Fibroblast of skin of left biceps (primary cell): Measurements from ENCODE around the gene CABP2.
"Not testable (repeated sequence)": the region's sequence is repeated elsewhere in the genome, so short reads cannot be mapped to it uniquely, and the experiment has no call there.

Experiments used
- DNase-seq, 2 experiments: peaks; one replicate each; pipeline ENCODE4 v3.0.0-alpha.2; 2013; ENCODE audit warnings: low read depth in 2 of 2

Gene CABP2

DNA sequence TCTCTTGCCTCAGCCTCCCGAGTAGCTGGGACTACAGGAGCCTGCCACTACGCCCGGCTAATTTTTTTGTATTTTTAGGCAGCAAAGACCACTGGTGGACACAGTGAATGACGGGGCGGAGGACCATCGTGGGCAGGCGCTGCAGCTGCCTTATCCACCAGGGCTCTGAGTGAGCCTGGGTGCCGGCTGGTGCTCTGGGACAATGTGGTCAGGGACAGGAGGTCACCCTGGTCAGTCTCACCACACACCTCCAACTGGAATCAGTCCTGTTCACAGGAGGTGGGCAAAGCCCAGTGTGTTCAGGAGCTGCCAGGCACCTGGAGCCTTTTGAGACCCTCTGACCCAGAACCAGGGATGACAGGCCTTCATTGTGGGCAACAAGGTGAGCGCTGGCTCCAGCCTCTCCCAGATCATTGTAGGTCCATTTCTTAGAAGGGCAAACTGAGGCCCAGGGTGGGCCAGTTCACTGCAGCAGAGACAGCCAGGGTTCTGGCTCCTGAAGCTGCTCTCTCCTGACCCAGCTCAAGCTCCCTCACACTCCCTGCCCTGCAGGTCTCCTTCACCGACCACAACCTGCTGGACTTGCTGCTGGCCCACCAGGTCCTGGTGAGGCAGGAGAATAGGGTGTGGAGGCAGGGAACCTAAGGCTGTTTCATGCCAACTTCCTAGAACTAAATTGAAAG lies 15.7 kb upstream of the CABP2 start:
- DNase-seq, result no peak

DNA sequence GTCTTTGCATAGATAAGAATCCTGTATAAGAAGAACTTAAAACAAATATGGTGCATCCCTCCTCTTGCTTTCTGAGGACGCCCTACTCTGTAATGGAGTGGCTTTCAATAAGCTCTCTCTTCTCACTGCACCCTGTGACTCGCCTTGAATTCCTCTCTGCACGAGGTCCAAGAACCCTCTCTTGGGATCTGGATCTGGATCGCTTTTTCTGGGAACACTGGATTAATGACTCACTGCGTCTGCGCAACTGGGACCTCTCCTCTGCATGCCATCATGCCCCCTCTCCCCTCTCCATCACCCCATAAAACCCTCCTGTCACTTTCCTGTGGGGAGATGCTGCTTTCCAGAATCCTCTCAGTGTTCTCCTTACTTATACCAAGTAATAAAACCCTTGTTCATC lies 15.1 kb upstream of the CABP2 start:
- DNase-seq, result no peak

DNA sequence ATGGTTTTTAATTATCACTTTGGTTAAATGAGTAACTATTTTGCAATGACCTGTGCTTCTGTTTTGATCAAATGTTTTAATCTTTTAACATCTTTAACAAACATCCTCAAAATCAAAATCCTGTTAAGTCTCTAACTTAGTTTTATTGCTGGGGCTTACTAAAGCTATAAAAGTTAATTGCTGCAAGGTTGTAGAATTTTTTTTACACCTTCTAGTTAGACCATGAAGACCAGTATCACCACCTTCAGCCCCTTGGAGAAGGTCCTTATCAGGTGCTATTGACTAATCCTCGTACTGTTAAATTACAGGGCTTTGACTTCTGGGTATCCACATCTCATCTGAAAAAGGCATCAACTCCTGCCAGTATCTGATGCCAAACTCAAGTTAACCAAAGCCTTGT lies 12.3 kb upstream of the CABP2 start:
- no peak for DNase-seq

DNA sequence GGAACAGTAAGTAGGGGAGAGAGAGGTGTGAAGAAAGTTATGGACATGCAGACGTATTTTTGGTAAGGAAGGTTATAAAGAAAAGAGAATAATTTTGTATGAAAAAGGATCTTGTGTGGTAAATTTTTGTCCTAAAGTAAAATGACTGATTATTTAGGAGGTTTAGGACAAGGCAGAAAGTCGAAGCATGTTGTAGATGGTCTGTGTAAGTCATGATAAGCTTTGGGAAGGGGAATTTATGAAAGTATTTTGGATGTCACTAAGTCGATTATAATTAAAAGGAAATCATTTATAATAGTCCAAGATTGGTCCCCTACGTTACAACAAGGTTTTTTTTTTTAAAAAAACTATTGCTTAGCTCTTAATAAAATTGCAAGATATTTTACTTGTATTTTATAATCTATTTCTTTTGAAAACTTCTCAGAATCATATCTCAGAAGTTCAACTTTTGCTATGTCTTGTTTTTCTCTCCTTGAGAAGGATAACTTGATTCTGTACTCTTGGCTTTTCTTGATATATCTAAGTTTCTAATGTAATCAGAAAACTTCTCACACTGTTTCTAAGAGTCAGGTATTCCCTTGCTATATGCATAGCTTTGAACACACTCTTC lies 10.9 kb upstream of the CABP2 start:
- no peak for DNase-seq

DNA sequence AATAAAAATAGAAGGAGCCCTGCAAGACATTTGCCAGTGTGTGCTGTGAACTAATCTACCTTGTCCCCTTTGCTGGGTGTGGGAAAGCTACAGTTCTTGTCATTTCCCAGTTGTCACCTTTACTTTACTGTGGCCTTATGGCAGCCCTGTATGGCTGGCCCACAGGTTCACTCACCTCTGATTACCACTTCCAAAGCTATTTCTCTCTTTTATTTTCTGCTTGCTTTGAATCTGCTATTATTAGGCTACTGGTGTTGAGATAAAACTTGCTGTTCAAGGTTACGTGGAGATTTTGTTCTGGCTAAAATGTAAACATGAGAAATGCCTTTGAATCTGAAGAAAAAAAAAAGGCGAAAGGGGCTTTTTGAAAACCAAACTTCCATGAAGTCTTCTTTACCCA lies 9.6 kb upstream of the CABP2 start:
- no peak for DNase-seq

DNA sequence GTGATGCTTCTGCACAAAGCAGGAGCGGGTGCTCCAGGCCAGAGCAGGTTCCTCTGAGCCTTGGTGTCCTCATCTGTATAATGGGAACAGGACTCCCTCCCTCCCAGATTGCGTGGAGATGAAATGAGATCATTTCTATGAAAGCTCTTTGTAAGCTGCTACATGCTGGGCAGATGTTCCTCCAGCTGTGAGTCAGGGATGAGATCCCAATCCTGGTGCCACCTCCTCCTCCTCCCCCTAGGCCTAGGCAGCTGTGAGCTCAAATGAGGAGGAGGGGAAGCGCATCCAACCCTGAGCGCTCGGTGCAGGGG lies 7.0 kb upstream of the CABP2 start:
- no peak for DNase-seq

DNA sequence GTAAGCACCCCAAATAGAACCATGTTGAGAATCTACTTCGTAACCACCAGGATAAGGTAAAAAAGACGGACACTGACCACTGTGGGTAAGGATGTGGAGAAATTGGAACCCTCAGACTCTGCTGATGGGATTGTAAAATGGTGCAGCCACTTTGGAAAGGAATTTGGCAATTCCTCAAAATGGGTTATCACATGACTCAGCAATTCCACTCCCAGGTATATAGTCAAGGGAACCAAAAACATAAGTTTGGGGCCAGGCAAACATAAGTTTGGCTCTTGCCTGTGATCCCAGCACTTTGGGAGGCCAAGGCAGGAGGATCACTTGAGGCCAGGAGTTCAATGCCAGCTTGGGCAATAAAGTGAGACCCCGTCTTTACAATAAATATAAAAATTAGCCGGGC lies 5.1 kb upstream of the CABP2 start:
- DNase-seq, result no peak

DNA sequence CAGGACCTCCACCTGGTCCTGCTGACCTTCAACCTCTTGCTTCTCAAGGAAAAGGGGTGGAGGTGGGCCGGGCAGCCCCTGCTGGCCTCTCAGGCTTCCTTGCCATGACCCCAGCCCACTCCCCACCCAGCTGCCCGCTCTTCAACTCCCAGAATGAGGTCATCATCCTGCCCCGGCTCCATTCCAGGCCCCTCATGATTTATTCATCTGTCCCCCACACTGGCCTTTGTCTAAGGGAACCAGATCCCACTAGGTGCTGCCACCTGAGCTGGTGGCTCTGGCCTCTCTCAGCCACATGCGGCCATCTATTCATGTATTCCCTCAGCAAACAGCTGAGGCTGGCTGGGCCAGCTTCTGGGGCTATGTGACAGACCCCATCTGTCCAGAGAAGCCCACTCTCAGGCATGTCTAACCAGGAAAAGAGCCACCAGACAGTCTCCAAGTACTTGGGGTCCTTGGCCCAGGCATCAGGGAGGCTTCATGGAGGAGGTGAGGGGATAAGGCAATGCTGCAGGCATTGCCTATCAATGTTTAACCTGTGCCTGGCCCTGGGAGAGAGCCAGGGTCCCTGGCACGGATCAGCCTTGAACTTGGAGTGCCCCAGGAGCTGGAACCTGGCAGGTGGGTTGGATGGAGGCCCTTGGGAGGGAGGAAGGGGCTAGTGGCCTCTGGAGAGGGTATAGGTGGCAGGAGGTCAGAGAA lies 2.2 kb upstream of the CABP2 start:
- DNase-seq, result no peak

DNA sequence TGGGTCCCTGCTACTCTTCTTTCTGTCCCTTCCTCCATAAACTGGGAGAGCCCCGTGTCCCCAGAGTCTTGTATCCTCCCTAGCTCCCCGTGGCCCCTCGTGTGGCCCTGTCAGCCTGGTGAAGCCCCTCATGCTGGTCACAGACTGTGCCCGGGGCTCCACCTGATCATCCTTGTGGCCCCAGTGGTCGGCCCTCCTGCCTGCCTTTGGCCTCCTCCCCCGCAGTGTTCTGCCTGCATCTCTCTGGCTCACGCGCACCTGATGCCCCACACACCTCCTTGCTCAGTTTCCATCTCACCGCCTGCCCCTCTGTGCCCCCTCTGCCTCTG lies 1.2 kb upstream of the CABP2 start:
- DNase-seq, result no peak

DNA sequence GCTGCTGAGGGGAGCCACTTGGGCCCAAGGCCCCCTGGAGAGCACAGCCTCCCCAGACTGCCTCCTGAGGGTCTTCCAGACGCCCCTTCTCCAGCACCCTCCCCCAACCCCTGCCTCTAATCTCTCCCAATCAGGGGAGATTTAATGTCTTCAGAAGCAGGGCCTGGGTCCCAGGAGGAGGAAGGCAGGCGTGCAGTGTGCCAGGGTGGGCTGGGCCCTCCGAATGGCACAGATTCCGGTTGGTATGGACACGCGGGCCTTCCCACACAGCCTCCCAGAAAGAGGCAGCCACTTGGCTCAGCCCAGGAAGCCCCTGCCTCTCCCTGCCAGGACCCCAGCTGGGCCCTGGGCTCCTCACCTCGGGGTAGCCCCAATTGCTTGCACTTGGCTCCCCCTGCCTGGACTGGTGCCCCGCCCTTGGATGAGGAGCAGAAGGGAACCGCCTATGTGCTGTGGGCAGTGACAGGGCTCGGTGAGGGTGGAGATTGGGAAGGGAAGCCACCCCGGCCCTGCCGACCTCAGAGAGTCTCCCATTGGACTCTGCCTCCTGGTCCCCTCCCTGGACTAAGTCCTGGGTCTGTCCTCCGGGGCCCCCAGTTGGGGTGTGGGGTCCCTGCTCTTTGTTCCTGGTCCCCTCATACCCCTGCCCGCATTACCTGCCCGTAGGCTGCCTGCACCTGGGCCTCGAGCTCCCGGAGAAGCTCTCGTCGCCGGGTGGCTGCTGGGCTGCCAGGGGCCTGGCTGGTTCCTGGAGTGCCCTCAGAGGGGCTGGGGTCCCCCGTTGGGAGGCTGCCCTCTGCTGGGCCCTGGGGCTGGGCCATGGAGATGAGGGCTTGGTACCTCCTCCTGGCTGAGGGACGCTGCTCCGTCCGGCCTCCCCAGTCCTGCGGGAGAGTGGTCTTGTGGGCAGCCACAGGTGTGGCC lies 572 bp upstream of the CABP2 start:
- DNase-seq, result no peak

DNA sequence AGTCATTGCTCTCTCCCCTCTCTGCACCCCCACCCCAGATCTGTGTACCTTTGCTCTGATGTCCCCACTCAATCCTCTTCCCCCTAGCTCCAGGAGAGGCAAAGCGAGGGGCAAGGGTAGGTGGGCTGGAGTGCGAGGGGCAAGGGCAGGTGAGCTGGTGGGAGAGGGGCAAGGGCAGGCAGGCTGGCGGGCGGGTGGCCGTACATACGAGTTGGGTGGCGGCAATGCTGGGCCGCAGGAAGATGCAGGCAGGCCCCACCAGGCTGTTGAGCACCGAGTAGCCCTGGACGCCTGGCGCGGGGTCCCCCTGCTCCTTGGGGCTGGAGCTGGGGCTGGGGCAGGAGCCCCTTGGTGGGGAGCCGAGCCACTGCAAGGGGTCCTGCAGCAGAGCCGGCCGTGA lies 908 bp downstream of the CABP2 start:
- no peak for DNase-seq

DNA sequence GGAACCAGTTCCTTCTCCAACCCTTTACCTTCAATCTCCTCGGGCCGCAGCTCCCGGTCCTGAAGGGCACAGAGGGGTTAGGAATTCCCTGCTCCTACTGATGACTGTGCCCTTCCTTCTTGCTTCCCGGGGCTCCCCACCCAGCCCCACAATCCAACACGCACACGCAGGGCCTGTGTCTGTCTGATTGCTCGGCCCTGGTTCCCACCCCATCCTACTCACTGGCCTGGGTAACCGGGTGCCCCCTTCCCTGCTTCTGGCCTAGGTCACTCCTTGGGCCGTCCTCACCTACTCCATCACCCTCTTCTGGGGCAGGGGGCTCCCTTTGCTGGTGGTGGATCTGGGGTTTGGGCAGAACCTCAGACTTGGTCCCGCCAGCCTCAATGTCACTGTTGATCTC lies 1.3 kb downstream of the CABP2 start:
- no peak for DNase-seq

DNA sequence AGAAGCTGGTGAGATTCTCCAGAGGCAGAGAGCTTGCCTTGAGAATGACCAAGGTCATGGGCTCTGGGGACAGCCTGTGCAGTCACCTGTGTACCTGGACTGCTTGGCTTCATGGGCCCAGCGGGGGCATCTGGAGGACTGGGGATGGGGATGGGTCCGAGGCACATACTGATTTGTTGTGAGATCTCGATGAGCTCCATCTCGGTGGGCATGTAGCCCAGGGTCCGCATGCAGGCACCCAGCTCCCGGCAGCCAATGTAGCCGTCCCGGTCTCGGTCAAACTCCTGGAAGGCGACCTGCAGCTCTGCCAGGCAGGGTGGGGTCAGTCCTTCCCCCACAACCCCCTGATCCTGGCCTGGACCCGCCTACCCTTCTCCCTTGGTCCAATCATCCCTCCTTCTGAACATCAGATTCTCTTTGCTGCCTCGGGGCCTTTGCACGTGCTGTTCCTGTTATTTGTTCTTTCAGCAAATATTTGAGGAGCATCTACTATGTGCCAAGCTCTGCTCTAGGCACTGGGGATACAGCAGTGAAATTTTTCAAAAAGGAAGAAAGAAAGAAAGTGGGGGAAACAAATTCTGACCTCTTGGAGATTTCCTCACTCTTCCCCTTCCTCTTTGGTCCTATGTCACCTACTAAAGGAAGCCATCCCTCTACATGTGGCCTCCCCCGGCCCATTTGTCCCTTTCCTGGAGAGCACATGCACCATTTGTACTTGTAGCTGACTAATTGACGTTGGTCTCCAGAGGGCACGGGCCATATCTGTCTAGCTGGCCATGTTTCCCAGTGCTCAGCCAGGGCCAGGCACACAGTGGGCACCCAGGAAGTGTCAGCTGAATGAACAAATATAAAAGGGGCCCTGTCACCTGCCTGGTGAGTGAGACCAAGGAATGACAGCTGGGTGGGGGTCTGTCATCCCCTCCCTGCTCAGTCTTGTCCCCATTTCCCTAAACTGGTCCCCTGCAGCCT lies 2.1 kb downstream of the CABP2 start:
- no peak for DNase-seq

DNA sequence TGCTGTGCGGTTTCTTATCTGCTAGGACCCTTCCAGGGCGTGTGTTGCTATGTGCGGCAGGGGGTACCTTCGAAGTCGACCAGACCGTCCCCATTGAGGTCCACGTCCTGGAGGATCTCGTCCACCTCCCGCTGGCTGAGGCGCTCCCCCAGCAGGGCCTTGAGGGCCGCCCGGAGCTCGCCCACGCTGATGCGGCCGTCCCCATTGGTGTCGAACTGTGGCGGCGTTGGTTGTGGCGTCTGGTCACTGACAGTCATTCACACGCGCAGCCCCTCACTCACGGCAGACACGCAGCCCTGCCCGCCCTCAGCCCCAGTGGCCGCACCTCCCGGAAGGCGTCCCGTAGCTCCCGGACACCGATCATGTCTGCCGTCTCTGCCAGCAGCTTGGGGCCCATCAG lies 3.5 kb downstream of the CABP2 start:
- no peak for DNase-seq

DNA sequence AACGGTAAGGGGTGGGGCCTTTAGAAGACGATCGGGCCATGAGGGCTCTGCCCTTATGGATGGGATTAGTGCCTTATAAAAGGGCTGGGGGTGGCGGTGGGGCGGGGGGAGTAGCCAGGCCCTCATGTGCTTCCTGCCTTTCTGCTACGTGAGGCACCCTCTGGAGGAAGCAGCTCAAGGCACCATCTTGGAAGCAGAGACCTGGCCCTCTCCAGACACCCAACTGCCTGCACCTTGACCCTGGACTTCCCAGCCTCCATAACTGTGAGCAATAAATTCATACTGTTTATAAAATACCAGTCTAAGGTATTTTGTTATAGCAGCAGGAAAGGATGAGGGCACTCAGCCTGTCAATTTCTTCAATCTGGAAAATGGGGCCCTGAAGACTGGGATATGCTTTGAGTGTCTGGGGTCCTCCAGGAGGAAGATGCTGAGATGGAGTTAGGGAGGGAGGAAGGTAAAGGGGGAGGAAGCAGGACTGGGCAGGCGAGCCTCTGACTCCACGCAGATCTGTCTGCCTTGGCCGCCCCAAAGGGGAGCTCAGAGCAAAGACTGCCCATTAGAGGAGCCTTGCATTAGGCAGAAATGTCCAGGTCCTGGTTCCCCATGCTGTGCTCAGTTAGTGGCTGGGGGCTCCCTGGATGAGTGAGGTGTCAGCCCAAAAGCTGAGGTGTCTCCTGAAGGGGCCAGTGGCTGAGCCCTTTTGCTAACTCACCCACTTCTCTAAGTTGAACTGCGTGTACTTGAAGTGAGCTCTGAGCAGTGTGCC lies 5.3 kb downstream of the CABP2 start:
- DNase-seq, result no peak

DNA sequence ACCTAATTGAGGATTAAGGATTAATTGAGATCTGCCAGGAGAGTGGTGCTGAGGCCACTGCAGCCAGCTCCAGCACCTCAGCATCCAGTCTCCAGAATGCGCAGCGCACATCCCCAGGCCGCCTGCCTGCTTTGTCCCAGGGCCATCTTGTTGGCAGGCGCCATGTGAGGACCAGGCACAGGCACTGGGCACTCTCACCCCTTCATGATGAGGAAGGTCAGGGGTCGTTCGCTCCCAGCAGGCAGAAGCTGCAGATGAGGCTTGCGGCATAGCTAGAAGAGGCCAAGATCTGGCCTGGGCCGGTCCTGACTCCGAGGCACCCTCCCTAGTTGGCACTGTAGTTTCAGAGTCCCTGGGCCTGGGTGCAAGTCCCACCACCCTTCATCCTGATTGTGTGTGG lies 6.4 kb downstream of the CABP2 start:
- no peak for DNase-seq

DNA sequence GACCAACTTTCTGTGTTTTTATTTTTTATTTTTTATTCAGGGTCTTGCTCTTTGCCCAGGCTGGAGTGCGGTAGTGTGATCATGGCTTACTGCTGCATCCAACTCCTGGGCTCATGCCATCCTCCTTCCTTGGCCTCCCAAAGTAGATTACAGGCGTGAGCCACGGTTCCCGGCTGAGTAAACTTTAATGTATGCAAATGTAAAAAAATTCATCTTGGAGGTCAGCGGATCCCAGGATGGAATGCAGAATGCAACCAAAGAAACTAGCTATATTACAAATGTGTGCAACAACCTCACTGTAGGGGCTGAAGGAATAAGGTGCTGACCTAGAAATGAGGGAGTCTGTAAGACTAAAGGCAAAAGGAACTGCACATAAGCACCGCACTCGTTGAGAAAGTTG lies 9.1 kb downstream of the CABP2 start:
- no peak for DNase-seq

DNA sequence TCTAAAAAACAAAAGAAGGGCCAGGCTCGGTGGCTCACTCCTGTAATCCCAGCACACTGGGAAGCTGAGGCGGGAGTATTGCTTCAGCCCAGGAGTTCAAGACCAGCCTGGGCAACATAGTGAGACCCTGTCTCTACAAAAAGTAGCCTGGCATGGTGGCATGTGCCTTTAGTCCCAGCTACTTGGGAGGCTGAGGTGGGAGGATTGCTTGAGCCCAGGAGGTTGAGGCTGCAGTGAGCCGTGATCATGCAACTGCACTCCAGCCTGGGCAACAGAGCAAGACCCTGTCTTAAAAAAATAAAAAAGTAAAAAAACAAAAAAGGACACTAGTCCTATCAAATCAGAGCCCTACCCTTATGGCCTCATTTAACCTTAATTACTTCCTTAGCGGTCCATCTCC lies 11.7 kb downstream of the CABP2 start:
- not testable (repeated sequence) for DNase-seq

DNA sequence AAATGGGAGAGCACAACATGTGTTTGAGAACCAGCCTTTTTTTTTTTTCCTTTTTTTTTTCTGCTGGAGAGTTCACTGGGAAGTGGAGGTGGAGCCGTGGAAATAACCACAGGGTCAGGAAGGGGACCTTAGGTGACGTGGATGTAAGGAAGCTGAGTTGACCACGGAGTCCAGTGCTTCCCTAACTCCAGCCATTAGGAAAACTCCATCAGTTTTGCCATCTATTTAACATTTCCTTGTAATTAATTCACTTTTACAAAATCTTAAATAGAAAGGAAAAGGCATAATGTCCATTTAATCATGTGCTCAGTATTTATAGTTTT lies 13.3 kb downstream of the CABP2 start:
- no peak for DNase-seq

DNA sequence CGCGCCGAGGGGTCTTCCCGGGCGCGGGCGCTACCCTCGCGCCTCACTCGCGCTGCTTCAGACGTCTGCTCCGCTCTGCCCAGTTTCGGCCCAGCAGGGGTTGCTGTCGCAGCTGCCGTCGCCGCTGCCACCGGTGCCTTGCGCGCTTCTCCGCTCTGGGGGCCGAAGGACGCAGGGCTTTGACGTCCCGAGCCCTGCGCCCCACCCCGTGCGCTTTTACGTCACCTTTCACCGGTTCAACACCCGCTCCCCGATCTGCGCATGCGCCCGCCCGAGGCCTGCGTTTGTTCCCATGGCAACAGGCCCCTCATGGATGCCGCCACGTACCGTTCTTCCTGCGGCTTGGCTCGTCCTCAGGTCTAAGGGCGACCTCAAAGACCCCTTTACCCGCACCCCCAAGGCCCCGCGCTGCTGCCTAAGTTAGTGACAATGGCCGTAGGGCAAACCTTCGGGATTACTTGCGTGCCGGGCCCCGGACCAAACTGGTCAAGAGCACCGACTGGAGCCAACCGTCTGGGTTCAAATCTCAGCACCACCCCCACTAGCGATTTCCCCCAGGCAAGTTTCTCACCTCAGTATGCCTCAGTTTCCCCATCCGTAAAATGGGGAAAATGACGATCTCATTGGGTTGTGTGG lies 14.6 kb downstream of the CABP2 start:
- peak; percentile 88 to 90 for DNase-seq
